Measurements from ENCODE around the gene DHX35.

DNA sequence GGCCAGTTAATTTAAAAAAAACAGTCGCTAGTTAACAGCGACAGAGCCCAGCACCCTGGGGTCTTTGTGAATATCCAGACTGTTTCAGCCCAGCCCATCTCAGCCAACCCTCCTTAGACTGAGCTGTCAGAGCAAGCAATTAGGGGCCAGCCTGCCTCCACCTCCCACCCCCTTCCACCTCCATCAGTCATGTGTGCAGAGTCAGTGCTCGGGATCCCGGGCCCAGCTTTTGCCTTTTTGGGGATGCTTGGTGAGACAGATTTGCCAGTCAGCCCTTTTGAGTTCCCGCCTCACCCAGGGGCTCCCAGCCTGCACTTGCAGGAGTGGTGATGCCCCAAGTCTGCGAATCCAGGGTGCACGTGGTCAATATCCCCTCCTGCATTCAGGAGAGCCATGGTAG lies 42.5 kb upstream of the DHX35 start:
- TF ChIP-seq, protein P1, sequence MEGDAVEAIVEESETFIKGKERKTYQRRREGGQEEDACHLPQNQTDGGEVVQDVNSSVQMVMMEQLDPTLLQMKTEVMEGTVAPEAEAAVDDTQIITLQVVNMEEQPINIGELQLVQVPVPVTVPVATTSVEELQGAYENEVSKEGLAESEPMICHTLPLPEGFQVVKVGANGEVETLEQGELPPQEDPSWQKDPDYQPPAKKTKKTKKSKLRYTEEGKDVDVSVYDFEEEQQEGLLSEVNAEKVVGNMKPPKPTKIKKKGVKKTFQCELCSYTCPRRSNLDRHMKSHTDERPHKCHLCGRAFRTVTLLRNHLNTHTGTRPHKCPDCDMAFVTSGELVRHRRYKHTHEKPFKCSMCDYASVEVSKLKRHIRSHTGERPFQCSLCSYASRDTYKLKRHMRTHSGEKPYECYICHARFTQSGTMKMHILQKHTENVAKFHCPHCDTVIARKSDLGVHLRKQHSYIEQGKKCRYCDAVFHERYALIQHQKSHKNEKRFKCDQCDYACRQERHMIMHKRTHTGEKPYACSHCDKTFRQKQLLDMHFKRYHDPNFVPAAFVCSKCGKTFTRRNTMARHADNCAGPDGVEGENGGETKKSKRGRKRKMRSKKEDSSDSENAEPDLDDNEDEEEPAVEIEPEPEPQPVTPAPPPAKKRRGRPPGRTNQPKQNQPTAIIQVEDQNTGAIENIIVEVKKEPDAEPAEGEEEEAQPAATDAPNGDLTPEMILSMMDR (IDR thresholded peaks at IDR 0.05) = no peak
- TF ChIP-seq POLR2A (IDR thresholded peaks at IDR 0.05) = no peak

Data from tibial nerve (tissue), 3 donors.